Omental fat pad (tissue), 4 donors: Measurements from ENCODE around the gene IL1R1. TPM values are rescaled to one million over a fixed set of nuclear protein-coding genes. Genes with fewer than 3 reads are reported as not detected.

Experiments used
- ATAC-seq: fragments of 150-250 bp; one replicate; pipeline ENCODE4 v1.9.1; 2016; ENCODE audit warnings: mild to moderate bottlenecking, moderate library complexity; ENCODE audit not compliant: low FRiP score
- DNase-seq: peaks from one replicate; pipeline ENCODE4 v3.0.0-alpha.2; 2019; ENCODE audit warnings: low spot score
- CTCF ChIP-seq, 3 donors: fragments of 450-650 bp; IDR thresholded peaks; one replicate each; pipeline ENCODE4 v1.5.1; 2016 to 2017; ENCODE audit warnings: antibody characterized with exemption in 3 of 3, mild to moderate bottlenecking in 3 of 3, moderate library complexity in 2 of 3
- total RNA-seq, 4 donors: library from RNA; depleted of rRNA; stranded (reverse); fragments of >200 nt; gene quantifications; one replicate each; pipeline ENCODE4 v1.1.0, GENCODE V29; 2016

IL1R1 gene
- total RNA-seq: 100 to 1,000 TPM; 167 to 541 (median 270) TPM

- ATAC-seq (peak; percentile 81), DNase-seq (no peak)
- no peak for TF ChIP-seq CTCF (IDR thresholded peaks at IDR 0.05)
These were observed at the start of gene IL1R1 for GRCh38 chr2:102141970-102142828. IL1R1 (plus strand) TSS chr2:102142746; CDS start chr2:102157725, 14,979 bp downstream.

- no peak for TF ChIP-seq CTCF (IDR thresholded peaks at IDR 0.05)
- ATAC-seq: no peak
- no peak for DNase-seq
These were observed 48.9 kb upstream of the IL1R1 start for GRCh38 chr2:102093662-102094061.

GRCh38 chr2:102094917-102095316 lies 47.6 kb upstream of the IL1R1 start:
- peak; percentile 81 for ATAC-seq

GRCh38 chr2:102096103-102096502 lies 46.4 kb upstream of the IL1R1 start:
- TF ChIP-seq CTCF (IDR thresholded peaks at IDR 0.05): no peak
- DNase-seq (no peak), ATAC-seq (no peak)

More at GRCh38 chr2:102094917-102095316, 47.6 kb upstream of the IL1R1 start:
- DNase-seq: no peak
- no peak for TF ChIP-seq CTCF (IDR thresholded peaks at IDR 0.05)

- no peak for TF ChIP-seq CTCF (IDR thresholded peaks at IDR 0.05)
- DNase-seq (no peak), ATAC-seq (no peak)
These were observed 43.8 kb upstream of the IL1R1 start for GRCh38 chr2:102098756-102099155.

- DNase-seq: no peak
- peak; percentile 7 for ATAC-seq
- TF ChIP-seq CTCF (IDR thresholded peaks at IDR 0.05): no peak
These were observed 42.8 kb upstream of the IL1R1 start for GRCh38 chr2:102099536-102100298.
